Parathyroid adenoma (tissue), 2 donors: ENCODE results near the gene FUS.

Experiments
- H2AFZ ChIP-seq: fragments of 300-600 bp; sonication (generic); one replicate; pipeline ENCODE4 v1.7.0; 2017; ENCODE audit warnings: antibody characterized with exemption, mild to moderate bottlenecking
- H3K27ac ChIP-seq: fragments of 300-600 bp; sonication (generic); one replicate; pipeline ENCODE4 v1.7.0; 2017
- H3K27me3 ChIP-seq: fragments of 300-600 bp; sonication (generic); one replicate; pipeline ENCODE4 v1.7.0; 2017; ENCODE audit warnings: low read length; ENCODE audit not compliant: control insufficient read depth, insufficient read depth
- H3K36me3 ChIP-seq: fragments of 300-600 bp; sonication (generic); one replicate; pipeline ENCODE4 v1.7.0; 2017; ENCODE audit warnings: low read length; ENCODE audit not compliant: control insufficient read depth, insufficient read depth
- H3K4me1 ChIP-seq: fragments of 300-600 bp; sonication (generic); one replicate; pipeline ENCODE4 v1.7.0; 2017; ENCODE audit warnings: control low read depth
- H3K4me2 ChIP-seq: fragments of 300-600 bp; sonication (generic); one replicate; pipeline ENCODE4 v1.7.0; 2017; ENCODE audit warnings: low read length
- H3K4me3 ChIP-seq: fragments of 300-600 bp; sonication (generic); one replicate; pipeline ENCODE4 v1.7.0; 2017; ENCODE audit warnings: low read depth, low read length
- H3K79me2 ChIP-seq: fragments of 300-600 bp; sonication (generic); one replicate; pipeline ENCODE4 v1.7.0; 2017; ENCODE audit warnings: control low read depth
- H3K9ac ChIP-seq: fragments of 300-600 bp; sonication (generic); one replicate; pipeline ENCODE4 v1.7.0; 2017; ENCODE audit warnings: mild to moderate bottlenecking
- H3K9me3 ChIP-seq: fragments of 300-600 bp; sonication (generic); one replicate; pipeline ENCODE4 v1.7.0; 2017; ENCODE audit warnings: low read length; ENCODE audit not compliant: control insufficient read depth
- CTCF ChIP-seq: fragments of 300-600 bp; sonication (generic); IDR thresholded peaks from one replicate; pipeline ENCODE4 v1.7.0; 2017; ENCODE audit warnings: antibody characterized with exemption, mild to moderate bottlenecking
- donor health status: primary hyperparathyroidism.

FUS gene

GRCh38 chr16:31201582-31202413 is 21.9 kb downstream of the FUS start:
- H3K79me2 ChIP-seq, result no peaks in the 10 kb centered on the region
- TF ChIP-seq CTCF, result no peak
- peak overlapping the region; percentile 77 for H3K4me2 ChIP-seq
- H3K27me3 ChIP-seq, result no peaks in the 10 kb centered on the region
- no peaks in the 10 kb centered on the region for H3K4me1 ChIP-seq
- peak overlapping the region; percentile 65 for H2AFZ ChIP-seq
- no peaks in the 10 kb centered on the region for H3K9me3 ChIP-seq
- H3K27ac ChIP-seq, result no peak overlapping the region
- H3K4me3 ChIP-seq, result peak overlapping the region; percentile 40
- H3K9ac ChIP-seq, result no peak overlapping the region
- no peaks in the 10 kb centered on the region for H3K36me3 ChIP-seq

- H3K9me3 ChIP-seq, result no peaks in the 10 kb centered on the region
- no peaks in the 10 kb centered on the region for H3K27me3 ChIP-seq
- no peaks in the 10 kb centered on the region for H3K36me3 ChIP-seq
- peak within 1 kb of the TSS; percentile 77 for H3K4me2 ChIP-seq
- H3K27ac ChIP-seq, result no peak within 1 kb of the TSS
- no peak for TF ChIP-seq CTCF
- no peaks in the 10 kb centered on the region for H3K4me1 ChIP-seq
- H3K9ac ChIP-seq, result no peak within 1 kb of the TSS
- no peaks in the 10 kb centered on the region for H3K79me2 ChIP-seq
- peak within 1 kb of the TSS; percentile 40 for H3K4me3 ChIP-seq
- peak within 1 kb of the TSS; percentile 65 for H2AFZ ChIP-seq
Observed at GRCh38 chr16:31202414-31203375, 22.8 kb downstream of the FUS start, which contains the start of gene PYCARD. Gene PYCARD (minus strand): TSS chr16:31202760. CDS start chr16:31202690, 70 bp downstream.

GRCh38 chr16:31204871-31205666 is 25.1 kb downstream of the FUS start:
- Histone ChIP-seq H3K27ac (no peak overlapping the region), H2AFZ (no peak overlapping the region), H3K4me3 (no peak overlapping the region), H3K4me1 (no peaks in the 10 kb centered on the region), H3K4me2 (no peak overlapping the region), H3K9ac (no peak overlapping the region), H3K79me2 (no peaks in the 10 kb centered on the region), H3K27me3 (no peaks in the 10 kb centered on the region), H3K36me3 (no peaks in the 10 kb centered on the region), H3K9me3 (no peaks in the 10 kb centered on the region)
- no peak for TF ChIP-seq CTCF

GRCh38 chr16:31206776-31207175 is 26.8 kb downstream of the FUS start:
- no peaks in the 10 kb centered on the region for H3K9me3 ChIP-seq
- H3K36me3 ChIP-seq, result no peaks in the 10 kb centered on the region
- TF ChIP-seq CTCF, result no peak
- no peaks in the 10 kb centered on the region for H3K4me1 ChIP-seq
- H3K4me2 ChIP-seq, result no peak overlapping the region
- no peak overlapping the region for H3K4me3 ChIP-seq
- H3K9ac ChIP-seq, result no peak overlapping the region
- H3K79me2 ChIP-seq, result no peaks in the 10 kb centered on the region
- H3K27ac ChIP-seq, result no peak overlapping the region
- no peaks in the 10 kb centered on the region for H3K27me3 ChIP-seq
- no peak overlapping the region for H2AFZ ChIP-seq
